Activated CD4-positive, alpha-beta T cell treated with anti-CD3 and anti-CD28 coated beads, Interleukin-2, Interleukin-4, amounts not matched to agents 100 ng/mL and 50 ng/mL, durations not matched to agents 16 hours and 8 hours (primary cell): Measurements from ENCODE around the gene STEAP3.

Experiments
- DNase-seq: peaks from one replicate; pipeline ENCODE4 v3.0.0-alpha.2; 2020; ENCODE audit warnings: low spot score

STEAP3 gene

GRCh38 chr2:119292226-119292625, 68.6 kb downstream of the STEAP3 start:
- no peak for DNase-seq

DNA sequence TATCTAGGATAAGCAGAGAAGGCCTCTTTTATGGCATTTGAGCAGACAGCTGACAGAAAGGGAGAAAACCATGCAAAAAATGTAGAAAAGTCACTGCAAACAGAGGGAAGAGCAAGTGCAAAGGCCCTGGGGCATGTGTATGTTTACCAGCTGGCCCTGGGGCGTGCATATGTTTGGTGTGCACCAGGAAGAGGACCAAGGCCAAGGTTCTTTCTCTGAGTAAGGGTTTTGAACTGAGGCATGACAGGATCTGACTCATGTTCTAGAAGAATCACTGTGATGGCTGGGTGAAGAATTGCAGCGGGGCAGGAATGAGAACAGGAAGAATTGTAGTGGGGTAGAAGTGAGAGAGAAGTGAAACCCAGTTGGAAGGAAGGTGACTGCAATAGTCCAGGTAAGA, 69.6 kb downstream of the STEAP3 start:
- DNase-seq: no peak

DNA sequence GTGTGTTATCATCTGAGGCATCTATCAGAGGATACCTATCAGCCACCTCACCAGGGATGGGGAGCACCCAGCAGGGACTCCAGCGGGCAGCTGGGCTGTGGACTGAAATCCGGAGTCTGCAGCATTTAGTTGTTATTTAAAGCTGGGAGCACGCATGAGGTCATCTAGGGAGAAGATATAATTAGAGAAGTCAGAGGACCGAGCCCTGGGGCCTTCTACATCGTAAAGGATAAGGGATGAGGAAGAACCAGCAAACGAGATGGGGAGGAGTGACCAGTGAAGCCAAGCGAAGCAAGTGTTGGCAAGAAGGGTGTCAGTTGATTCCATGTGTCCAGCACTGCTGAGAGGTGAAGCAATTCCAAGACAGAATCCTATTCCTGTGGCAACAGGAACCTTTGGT, 70.3 kb downstream of the STEAP3 start:
- DNase-seq: no peak

DNA sequence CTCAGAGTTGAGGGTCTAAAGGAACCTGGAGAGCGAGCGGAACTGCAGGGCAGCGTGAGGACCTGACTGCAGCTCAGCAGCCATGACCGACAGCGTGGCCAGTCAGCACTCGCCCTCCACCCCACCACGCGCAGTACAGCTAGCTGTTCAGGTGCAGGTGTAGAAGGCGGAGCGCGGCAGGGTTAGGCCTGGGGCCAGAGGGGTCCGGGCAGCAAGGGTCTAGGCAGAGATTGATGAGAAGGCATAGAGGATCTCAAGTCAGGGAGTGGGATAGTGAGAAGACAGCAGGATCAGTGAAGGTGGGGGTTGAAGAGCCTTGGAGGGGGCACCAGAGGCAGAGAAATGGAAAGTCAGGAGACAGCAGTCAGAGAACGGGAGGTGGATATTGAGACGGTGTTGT, 71.0 kb downstream of the STEAP3 start:
- no peak for DNase-seq

- DNase-seq: no peak
Measured at GRCh38 chr2:119295688-119296375, 72.2 kb downstream of the STEAP3 start.

DNA sequence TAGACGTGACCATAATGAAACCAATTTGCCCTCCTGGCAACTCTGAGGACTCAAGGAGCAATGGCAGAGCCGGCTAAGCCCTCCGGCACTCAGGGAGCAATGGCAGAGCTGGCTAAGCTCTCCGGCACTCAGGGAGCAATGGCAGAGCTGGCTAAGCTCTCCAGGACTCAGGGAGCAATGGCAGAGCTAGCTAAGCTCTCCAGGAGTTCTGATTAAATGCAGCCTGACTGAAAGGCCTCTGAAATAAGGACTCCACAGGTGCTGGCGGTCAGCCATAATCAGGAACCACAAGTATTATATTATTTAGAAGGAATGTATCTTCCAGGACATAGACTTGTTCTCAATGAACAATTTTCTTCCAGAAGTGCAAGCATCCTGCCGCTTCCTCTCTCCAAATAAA, 77.8 kb downstream of the STEAP3 start:
- no peak for DNase-seq

GRCh38 chr2:119304847-119305246, 81.2 kb downstream of the STEAP3 start:
- no peak for DNase-seq

- DNase-seq: no peak
Measured at GRCh38 chr2:119305497-119306195, 82.0 kb downstream of the STEAP3 start.

GRCh38 chr2:119306196-119306590, 82.6 kb downstream of the STEAP3 start:
- DNase-seq: no peak

- no peak for DNase-seq
Measured at GRCh38 chr2:119307419-119308140, 83.9 kb downstream of the STEAP3 start.

- DNase-seq: no peak
Measured at GRCh38 chr2:119308793-119309330, 85.2 kb downstream of the STEAP3 start.

DNA sequence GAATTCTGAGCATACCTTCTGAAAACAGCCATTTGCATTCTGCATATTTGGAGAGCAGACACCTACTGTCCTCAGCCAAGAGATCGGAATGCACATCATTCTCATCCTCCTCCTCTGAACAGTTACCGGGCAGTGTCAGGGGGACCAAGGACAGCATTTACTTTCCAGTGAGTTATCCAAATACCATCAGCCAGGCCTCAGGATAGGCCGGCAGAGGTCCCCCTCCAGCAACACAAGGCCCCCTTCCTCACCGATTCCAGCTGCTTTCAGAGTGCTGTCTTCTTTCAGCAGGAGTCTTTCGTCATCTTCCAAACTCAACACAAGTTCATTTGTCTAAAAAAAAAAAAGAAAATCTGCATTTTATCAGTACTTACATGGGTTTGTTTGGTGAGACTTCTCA, 87.7 kb downstream of the STEAP3 start:
- DNase-seq: no peak

DNA sequence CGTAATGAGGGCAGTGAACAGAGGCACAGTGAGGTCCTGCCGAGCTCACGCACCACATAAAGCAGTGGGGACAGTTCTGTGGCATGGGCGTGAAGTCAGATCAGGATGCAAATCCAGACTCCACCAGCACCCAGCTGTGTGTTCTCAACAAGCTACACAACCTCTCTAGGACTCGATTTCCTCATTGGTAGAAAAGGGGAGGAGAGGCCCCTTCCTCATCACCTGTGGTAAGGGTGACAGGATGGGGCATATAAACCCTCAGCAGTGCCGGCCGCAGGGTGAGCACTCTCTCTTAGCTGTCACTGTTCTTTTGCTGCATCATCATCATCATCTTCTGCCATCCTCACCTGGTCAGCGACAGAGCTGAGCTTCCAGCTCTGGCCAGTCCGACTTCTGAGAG, 88.2 kb downstream of the STEAP3 start:
- no peak for DNase-seq
